H1 (cell line): ENCODE results near the gene GPC3. TPM values are rescaled to one million over a fixed set of nuclear protein-coding genes. Genes with fewer than 3 reads are reported as not detected.

Source experiments
- CHD1 ChIP-seq: IDR thresholded peaks from 2 replicates; pipeline ENCODE4 v1.6.1; 2012; ENCODE audit warnings: low read depth, low read length, improper control_type of control experiment
- POU5F1 ChIP-seq: IDR thresholded peaks from 2 replicates; pipeline ENCODE4 v1.6.1; 2011; ENCODE audit warnings: low read depth, mild to moderate bottlenecking, low read length, moderate library complexity
- RNF2 ChIP-seq: fragments of 200-900, 300-1000 bp; sonication (generic); IDR thresholded peaks from 2 replicates; pipeline ENCODE4 v1.7.1; 2016; ENCODE audit warnings: borderline replicate concordance, low read depth, mild to moderate bottlenecking, antibody characterized with exemption, low read length; ENCODE audit not compliant: poor library complexity, severe bottlenecking; ENCODE audit errors: missing control alignments
- SIN3A ChIP-seq, 2 experiments: IDR thresholded peaks in 1 of 2; conservative IDR thresholded peaks in 1 of 2; 2 replicates each; pipeline ENCODE4 v1.6.1; 2011 to 2012; ENCODE audit warnings: low read length in 2 of 2, improper control_type of control experiment in 1 of 2, low read depth in 1 of 2, mild to moderate bottlenecking in 1 of 2
- SIRT6 ChIP-seq: IDR thresholded peaks from one replicate; pipeline ENCODE4 v1.7.1; 2012; ENCODE audit warnings: low read length, inconsistent platforms
- YY1 ChIP-seq: IDR thresholded peaks from 2 replicates; pipeline ENCODE4 v1.6.1; 2011; ENCODE audit warnings: low read depth, mild to moderate bottlenecking, low read length
- polyA plus RNA-seq, 7 experiments: library from polyadenylated mRNA; depleted of rRNA in 3 of 7; stranded (reverse) in 5 of 7; unstranded in 2 of 7; fragments of >200 nt in 5 of 7; fragments of 200-250 nt in 2 of 7; gene quantifications; 1 replicate in 5 of 7; 2 replicates in 1 of 7; 4 replicates in 1 of 7; pipeline versions ENCODE4 v1.2.1 to v1.2.3, GENCODE V29; 2011 to 2013; ENCODE audit warnings: missing spikeins in 2 of 7, mixed read lengths in 2 of 7
- total RNA-seq: library from RNA; stranded (reverse); fragmentation: NEBNext Ultra II Directional; extraction: Animal tissue kit (Norgen Biotek cat#: 25700); gene quantifications from 2 replicates; pipeline ENCODE4 v1.2.1, GENCODE V29; 2021

GPC3 gene
- total and polyA plus RNA-seq, 2 of the 8 experiments (the other 6 are each of a cell fraction or from before 2014, with no cell fraction given), result 64.8 to 71.9 TPM

DNA sequence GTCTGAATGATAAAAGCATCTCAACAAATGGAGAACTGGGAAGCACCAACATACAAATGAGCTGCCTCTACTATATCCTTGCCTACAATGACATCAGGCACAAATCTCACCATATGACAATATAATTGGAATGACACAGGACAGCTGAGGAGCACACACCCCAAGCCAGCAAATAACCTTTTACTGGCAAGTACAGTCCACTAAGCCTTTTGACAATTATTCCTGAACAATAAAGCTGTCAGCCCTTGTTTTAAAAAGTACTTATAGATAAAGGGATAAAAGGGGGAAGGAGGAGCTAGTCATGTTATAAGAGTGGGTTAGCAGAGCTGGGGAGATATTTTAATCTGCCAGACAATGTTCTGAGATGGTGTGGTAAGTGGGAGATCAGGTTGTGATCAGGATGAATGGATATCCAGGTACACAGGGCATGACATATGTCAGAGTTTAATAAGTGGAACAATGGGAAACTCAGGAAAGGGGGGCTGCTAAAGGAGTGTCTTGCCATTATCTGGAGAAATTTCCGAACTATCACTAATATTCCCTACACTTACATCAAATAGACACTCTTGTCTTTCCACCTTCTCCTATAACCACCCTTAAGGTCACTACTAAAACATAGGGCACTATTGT, 127.6 kb downstream of the GPC3 start (continued):
- TF ChIP-seq SIN3A (conservative IDR thresholded peaks at IDR 0.05 in 1 of 2, IDR thresholded peaks at IDR 0.05 in 1 of 2; ENCODE audit: low read depth in 1 of 2, low read length in 2 of 2) (no peak), YY1 (no peak), SIRT6 (no peak), RNF2 (no peak), CHD1 (no peak), POU5F1 (no peak)
